ENCODE results near the gene BNC2.

DNA sequence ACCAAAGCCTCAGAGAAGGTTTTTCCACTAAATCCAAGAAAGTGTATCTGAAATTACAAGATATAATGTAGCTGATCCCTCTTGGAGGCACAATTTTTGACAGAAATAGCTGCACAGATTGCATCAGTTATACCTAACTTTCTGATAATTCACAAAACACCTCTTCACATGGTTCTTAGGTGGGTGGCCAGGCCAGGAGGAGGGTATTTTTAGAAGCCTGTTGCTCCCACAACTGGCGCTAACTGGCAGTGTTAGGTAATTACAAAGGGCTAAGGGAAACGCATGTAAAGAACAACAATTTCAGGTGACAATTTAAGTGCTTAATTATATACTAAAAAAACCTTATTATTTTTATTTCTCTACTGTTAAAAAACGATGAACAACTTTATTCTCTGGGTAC lies 247.9 kb downstream of the BNC2 start:
- TF ChIP-seq, protein P1, sequence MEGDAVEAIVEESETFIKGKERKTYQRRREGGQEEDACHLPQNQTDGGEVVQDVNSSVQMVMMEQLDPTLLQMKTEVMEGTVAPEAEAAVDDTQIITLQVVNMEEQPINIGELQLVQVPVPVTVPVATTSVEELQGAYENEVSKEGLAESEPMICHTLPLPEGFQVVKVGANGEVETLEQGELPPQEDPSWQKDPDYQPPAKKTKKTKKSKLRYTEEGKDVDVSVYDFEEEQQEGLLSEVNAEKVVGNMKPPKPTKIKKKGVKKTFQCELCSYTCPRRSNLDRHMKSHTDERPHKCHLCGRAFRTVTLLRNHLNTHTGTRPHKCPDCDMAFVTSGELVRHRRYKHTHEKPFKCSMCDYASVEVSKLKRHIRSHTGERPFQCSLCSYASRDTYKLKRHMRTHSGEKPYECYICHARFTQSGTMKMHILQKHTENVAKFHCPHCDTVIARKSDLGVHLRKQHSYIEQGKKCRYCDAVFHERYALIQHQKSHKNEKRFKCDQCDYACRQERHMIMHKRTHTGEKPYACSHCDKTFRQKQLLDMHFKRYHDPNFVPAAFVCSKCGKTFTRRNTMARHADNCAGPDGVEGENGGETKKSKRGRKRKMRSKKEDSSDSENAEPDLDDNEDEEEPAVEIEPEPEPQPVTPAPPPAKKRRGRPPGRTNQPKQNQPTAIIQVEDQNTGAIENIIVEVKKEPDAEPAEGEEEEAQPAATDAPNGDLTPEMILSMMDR (IDR thresholded peaks at IDR 0.05): no peak
- TF ChIP-seq POLR2A (IDR thresholded peaks at IDR 0.05): no peak

Measured in Peyer's patch (tissue), 4 donors.